ENCODE measurements around the gene KRT80.

KRT80 gene

DNA sequence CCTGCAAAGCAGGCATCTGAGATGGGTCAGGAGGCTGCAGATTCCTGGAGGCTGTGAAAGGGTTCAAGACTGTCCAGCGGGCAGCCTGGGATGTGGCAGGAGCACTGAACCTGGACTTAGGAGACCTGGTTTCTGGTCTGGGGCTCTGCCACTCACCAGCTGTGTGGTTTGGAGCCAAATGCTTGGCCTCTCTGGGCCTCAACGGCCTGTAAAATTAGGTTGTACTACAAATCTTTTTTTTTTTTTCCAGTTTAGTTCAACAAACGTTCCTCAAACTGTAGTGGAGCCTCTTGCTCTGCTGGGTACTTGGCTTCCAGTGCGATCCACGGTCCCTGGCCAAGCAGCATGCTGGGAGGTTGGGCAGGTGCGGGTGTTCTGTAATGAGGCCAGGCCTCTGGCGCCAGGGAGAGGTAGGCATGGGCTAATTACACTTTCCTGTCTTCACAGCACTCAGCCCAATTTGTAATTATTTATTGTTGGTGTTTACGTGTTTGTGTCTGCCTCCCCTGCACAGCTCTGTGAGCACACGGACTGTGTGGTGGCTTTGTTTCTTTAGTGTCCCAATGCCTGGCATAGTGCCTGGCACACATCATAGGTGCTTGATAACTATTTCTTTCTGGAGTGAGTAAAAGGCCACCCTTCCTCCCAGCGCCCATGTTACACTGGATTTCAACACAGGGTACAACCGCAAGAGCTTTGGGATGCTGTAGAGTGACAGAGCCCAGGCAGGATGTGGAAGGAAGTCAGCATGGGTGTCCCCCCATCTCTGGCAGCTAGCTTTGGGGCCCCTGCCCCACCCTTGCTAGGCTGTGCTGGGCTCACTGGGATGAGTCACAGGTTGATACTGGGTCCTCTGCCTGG lies 5.8 kb upstream of the KRT80 start:
- no peak overlapping the region for H3K4me3 ChIP-seq (ENCODE audit: low read depth, low read length)
- no peak for DNase-seq (ENCODE audit: low read depth)
- TF ChIP-seq, protein P1, sequence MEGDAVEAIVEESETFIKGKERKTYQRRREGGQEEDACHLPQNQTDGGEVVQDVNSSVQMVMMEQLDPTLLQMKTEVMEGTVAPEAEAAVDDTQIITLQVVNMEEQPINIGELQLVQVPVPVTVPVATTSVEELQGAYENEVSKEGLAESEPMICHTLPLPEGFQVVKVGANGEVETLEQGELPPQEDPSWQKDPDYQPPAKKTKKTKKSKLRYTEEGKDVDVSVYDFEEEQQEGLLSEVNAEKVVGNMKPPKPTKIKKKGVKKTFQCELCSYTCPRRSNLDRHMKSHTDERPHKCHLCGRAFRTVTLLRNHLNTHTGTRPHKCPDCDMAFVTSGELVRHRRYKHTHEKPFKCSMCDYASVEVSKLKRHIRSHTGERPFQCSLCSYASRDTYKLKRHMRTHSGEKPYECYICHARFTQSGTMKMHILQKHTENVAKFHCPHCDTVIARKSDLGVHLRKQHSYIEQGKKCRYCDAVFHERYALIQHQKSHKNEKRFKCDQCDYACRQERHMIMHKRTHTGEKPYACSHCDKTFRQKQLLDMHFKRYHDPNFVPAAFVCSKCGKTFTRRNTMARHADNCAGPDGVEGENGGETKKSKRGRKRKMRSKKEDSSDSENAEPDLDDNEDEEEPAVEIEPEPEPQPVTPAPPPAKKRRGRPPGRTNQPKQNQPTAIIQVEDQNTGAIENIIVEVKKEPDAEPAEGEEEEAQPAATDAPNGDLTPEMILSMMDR (IDR thresholded peaks at IDR 0.05; ENCODE audit: control insufficient read depth, extremely low read depth, insufficient read depth) = no peak

DNA sequence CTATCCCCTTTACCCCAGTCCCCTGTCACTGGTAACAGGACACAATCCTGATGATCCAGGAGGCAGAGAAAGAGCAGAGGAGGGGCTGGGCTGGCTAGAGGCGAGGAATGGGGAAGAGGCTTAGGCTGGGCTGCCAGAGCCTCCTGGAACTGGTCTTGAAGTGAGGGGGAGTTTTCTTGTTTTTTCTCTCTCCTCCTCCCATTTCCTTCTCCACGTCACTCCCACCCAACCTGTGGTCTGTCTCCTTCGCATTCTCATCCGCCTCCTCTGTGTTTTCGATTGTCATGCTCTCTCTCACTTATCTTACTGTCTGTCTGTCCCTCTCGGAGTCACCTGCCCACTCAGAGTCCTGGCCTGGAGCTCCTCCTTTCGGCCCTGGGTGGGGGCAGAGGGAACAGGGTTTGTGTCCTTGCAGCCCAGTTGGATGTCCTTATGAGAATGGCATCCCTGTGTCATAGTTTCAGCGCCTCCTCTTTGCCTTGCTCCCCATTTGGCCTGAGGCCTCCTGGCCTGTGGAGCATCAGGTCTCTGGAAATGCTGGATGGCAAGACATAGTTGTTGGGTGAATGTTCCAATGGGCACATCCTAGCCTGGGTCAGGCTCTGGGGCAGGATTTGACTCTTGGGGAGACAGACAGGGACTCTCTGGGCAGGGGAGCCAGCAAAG lies 3.4 kb upstream of the KRT80 start:
- DNase-seq (ENCODE audit: low read depth) = no peak
- TF ChIP-seq, protein P1 (IDR thresholded peaks at IDR 0.05; ENCODE audit: control insufficient read depth, extremely low read depth, insufficient read depth) = no peak
- no peak overlapping the region for H3K4me3 ChIP-seq (ENCODE audit: low read depth, low read length)

DNA sequence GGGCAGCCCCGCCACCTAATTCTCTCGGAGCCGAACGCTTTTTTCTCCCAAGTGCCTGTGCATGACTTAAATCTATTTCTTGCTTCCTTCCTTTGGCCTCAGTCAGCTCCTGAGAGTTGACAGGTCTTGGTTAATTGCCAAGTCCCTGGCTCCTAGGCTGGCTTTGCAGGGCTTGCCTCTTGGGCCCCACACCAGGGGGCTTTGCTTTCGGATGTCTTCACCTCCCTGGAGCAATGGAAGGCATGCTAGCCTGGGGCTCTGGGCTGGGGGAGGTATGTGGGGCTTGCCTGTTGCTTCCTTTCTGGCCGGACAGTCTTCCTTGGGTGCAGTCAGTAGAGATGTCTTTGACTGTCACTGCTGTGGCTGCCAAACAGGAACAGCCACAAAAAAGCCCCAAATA lies 2.2 kb upstream of the KRT80 start:
- DNase-seq (ENCODE audit: low read depth) = no peak
- TF ChIP-seq, protein P1 (IDR thresholded peaks at IDR 0.05; ENCODE audit: control insufficient read depth, extremely low read depth, insufficient read depth) = no peak
- H3K4me3 ChIP-seq (ENCODE audit: low read depth, low read length) = no peak overlapping the region

DNA sequence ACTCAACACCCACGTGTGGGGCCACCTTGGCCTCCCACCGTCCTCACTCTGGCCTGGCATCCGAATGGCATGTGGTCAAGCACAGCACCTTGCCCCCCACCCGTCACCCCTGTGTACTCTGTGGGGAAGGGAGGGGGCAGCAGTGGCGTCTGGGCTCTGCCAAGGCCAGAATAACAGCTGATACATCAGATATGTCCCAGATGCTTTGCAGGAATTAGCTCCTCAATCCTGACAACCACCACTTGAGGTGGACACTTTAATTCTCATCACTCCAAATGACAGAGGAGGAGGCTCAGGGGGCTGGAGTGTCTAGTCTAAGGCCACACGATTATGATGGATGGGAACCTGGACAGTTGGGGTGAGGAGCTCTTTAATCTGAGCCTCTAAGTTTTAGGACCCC lies 1.7 kb upstream of the KRT80 start:
- no peak for DNase-seq (ENCODE audit: low read depth)
- TF ChIP-seq, protein P1 (IDR thresholded peaks at IDR 0.05; ENCODE audit: control insufficient read depth, extremely low read depth, insufficient read depth) = no peak
- no peak overlapping the region for H3K4me3 ChIP-seq (ENCODE audit: low read depth, low read length)

DNA sequence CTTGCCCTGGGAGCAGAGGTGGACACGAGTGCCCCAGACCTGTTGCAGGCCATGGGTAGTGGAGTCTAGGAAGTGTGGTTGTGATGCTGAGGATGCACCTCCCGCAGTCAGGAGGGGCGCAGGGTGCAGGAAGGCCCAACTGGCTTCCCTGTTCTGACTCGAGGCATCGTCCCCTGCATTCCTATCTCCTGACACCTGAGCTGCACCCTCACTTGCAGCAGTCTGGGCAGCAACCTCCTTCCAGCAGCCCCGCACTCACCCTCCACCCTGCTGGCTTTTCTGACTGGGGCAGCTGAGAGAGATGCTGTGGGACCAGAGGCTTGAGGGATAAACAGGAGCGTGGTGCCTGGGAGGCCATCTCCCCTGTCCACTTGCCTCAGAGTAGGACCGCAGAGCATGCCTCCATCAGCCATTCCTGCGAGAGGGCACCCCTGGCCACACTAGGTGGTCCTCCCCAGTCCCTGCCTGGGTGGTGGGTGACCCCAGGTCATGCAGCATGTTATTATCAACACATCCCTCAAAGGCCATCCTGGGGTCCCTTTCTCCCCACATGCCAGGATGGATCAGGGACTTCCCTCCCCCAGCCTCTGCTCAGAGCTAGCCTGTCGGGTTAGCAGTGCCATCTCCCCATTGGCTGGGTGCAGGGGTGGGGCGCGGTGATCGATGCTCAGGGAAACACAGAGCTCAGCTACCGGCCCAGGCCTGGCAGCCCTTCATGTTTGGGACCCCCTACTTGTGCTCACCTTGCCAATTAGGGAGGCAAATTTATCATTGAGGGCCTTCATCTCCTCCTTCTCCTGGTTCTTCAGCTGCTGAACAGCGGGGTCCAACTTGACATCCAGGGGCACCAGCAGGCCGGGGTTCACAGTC lies 719 bp downstream of the KRT80 start:
- H3K4me3 ChIP-seq (ENCODE audit: low read depth, low read length) = no peak overlapping the region
- no peak for DNase-seq (ENCODE audit: low read depth)
- TF ChIP-seq, protein P1 (IDR thresholded peaks at IDR 0.05; ENCODE audit: control insufficient read depth, extremely low read depth, insufficient read depth) = no peak

DNA sequence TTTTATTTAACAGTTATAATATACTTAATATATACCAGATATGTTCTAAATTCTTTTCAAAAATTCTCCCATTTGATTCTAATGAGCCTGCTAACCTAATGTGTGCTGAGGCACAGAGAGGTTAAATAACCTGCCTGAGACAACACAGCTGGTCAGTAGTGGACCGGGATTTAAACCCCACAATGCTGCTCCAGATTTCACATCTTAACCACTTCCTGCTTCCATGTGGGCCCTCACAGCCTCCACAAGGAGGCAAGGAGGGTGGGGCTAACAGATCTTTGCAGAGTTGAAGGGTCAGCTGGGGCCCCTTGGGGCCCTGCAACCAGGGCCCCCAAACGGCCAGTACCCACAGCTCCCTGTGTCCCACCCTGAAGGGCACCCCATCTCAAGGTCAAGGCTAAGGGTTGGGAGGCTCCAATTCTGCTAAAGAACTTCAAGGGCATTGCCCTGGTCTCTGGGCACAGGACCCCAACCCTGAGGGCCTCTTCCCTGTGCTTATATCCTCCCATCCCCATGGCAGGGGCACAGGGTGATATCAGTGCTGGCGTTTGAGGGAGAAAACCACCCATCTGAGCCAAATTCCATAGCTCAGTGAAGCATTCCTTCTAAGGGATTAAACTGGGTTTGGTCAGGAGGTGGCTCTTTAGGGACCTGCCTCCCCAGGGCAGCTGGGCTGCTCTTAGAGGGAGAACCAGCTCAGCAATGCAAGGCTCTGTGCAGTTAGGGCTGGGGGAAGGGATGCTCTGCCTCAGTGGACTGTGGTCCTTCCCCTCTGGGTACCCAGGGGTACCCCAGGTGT lies 2.2 kb downstream of the KRT80 start:
- TF ChIP-seq, protein P1 (IDR thresholded peaks at IDR 0.05; ENCODE audit: control insufficient read depth, extremely low read depth, insufficient read depth) = no peak
- no peak for DNase-seq (ENCODE audit: low read depth)
- H3K4me3 ChIP-seq (ENCODE audit: low read depth, low read length) = no peak overlapping the region

Data from LNCaP clone FGC (cell line).